Stimulated activated CD4-positive, alpha-beta T cell treated with anti-CD3 and anti-CD28 coated beads, Interleukin-2, amount 100 ng/mL, for 4 hours (primary cell): ENCODE results near the gene CDC6.
A peak's percentile ranks its signal among the peaks of the same experiment; 100 is the strongest.

Experiments
- DNase-seq: peaks from one replicate; pipeline ENCODE4 v3.0.0-alpha.2; 2020; ENCODE audit warnings: low read depth

The CDC6 gene, protein sequence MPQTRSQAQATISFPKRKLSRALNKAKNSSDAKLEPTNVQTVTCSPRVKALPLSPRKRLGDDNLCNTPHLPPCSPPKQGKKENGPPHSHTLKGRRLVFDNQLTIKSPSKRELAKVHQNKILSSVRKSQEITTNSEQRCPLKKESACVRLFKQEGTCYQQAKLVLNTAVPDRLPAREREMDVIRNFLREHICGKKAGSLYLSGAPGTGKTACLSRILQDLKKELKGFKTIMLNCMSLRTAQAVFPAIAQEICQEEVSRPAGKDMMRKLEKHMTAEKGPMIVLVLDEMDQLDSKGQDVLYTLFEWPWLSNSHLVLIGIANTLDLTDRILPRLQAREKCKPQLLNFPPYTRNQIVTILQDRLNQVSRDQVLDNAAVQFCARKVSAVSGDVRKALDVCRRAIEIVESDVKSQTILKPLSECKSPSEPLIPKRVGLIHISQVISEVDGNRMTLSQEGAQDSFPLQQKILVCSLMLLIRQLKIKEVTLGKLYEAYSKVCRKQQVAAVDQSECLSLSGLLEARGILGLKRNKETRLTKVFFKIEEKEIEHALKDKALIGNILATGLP

DNA sequence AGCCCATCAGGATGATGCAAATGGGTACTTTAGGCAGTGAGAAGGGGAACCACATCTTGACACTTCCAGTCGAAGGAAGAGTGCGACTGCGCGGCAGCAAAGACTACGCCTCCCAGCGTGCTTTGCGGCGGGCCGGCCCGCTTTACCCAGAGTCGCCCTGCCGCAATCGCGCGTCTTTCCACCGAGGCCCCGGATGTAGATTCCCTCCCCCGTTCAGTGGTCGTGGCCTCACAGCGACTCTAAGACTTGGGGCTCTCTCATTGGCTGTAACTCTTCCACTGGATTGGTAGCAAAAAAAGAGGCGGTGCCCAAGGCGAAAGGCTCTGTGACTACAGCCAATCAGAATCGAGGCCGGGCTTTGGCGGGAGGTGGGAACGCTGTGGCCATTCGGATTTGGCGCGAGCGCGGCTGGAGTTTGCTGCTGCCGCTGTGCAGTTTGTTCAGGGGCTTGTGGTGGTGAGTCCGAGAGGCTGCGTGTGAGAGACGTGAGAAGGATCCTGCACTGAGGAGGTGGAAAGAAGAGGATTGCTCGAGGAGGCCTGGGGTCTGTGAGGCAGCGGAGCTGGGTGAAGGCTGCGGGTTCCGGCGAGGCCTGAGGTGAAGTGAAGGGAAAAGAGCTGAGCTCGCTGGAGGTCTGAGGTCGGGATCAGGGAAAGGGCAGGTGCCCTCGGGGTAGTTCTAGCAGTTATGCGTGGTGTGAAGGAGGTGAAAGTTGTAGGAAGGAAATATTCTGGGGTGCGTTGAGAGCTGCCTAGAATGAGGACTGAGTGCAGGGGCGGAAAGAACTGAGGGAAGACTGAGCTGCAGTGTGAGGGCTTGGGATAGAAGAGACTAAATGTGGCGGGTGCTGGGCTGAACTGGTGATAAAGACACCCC is at the start of gene CDC6:
CDC6 (plus strand) TSS at position 386 of the 876 bp plus-strand sequence. CDS start 1,542 bp downstream, outside the sequence.
- peak; percentile 97 for DNase-seq

GRCh38 chr17:40241252-40241834 is 46.3 kb upstream of the CDC6 start:
- no peak for DNase-seq

DNA sequence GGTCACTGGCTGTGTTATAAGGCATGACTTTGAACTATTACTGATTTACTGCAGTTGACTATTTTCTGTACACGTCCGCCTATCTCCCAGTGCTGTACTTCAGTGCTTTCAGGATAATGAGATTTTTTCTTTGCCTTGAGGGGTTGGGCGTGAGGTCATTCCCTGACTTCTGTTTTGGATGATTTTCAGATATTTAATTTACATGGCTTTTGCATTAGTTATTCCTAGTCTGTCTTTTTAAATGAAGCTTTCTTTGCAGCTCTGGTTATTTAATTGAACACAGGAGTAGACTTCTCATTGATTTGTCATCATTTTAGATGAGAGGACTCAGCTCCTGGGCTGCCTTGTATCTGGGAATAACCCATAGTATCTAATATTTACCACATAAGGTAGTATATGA is 44.9 kb upstream of the CDC6 start:
- DNase-seq, result no peak

GRCh38 chr17:40243761-40244160 is 43.9 kb upstream of the CDC6 start:
- no peak for DNase-seq

DNA sequence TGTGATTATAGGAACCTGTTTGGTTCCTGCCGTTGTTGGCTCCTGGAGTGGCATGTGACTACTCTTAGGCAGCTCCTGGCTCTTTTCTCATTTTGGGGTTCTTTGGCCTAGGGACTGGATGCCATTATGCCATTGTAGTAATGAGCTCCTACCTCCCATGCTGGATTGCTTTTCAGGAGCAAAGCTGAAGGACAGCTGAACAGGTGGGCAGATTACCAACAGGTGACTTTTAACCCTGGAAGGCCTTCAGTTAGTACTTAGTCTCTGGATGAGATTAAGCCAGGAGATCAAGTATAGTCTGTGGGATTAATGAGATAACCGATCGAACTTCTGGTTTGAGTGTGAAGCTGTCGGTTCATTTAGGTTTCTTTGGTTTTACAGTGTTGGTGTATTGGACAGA is 43.4 kb upstream of the CDC6 start:
- no peak for DNase-seq

- DNase-seq, result no peak
These were observed 39.7 kb upstream of the CDC6 start for GRCh38 chr17:40247926-40248495.

- no peak for DNase-seq
These were observed 39.2 kb upstream of the CDC6 start for GRCh38 chr17:40248507-40248906.

- no peak for DNase-seq
These were observed 36.1 kb upstream of the CDC6 start for GRCh38 chr17:40251576-40251975.

- no peak for DNase-seq
These were observed 34.1 kb upstream of the CDC6 start for GRCh38 chr17:40253565-40253964.

GRCh38 chr17:40259505-40259904 is 28.2 kb upstream of the CDC6 start:
- no peak for DNase-seq

DNA sequence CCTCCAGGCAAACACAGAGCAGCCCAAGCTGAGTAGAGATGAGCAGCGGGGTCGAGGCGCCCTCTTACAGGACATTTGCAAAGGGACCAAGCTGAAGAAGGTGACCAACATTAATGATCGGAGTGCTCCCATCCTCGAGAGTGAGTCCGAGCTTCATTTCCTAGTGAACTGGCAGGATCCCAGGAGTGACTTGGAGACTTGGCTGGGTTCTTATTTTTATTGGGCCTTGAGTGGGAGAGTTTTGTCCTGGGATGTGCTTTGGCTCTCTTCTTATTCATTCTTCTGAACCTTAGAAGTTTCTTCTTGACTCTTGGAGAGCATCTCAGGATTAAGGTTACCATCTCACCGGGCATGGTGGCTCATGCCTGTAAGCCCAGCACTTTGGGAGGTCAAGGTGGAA is 27.2 kb upstream of the CDC6 start:
- no peak for DNase-seq

GRCh38 chr17:40264458-40265185 is 23.1 kb upstream of the CDC6 start:
- DNase-seq, result no peak

GRCh38 chr17:40265337-40265736 is 22.3 kb upstream of the CDC6 start:
- no peak for DNase-seq

- DNase-seq, result no peak
These were observed 20.8 kb upstream of the CDC6 start for GRCh38 chr17:40266882-40267281.

DNA sequence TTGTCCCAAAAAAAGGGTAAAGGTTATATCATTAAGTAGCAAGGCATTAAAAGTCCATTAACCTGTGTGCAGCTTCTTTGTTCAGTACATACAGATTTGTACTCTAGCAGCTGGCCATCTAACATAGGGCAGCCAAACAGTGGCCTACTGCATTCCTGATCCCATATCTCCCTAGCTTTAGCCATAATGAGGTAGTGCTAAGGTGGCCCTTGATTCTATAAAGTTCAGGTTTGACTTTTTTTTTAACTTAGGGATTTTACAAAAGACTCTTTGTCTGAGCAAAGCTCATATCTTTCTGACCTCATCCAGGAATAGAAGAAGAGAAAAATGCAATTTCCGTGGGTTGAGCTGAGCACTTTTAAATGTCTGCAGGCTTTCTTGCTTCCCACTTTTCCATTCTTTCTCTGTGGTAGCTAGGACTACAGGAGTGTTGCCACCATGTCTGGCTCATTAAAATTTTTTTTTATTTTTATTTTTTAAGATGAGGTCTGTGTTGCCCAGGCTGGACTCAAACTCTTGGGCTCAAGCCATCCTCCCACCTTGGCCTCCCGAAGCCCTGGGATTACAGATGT is 19.5 kb upstream of the CDC6 start:
- DNase-seq, result no peak

GRCh38 chr17:40278414-40278813 is 9.3 kb upstream of the CDC6 start:
- DNase-seq, result no peak

DNA sequence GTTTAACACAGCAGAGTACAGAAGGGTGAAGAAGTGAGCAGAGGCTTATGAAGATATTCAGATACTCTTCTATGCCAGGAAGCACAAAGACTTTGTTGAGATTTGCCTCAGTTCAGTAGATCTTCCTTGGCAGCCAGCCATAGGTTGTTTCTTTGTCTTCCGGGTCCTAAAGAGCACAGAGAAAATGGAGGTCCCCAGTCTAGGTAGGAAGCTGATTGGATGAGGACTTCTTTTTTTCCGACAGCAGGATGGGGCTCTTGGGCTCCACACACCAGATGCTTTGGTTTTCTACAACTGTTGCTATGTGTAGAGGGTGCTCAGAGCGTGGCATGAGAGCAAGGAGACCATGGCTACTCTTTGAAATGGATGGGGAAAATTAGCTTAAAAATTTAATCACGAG is 8.3 kb upstream of the CDC6 start:
- no peak for DNase-seq

DNA sequence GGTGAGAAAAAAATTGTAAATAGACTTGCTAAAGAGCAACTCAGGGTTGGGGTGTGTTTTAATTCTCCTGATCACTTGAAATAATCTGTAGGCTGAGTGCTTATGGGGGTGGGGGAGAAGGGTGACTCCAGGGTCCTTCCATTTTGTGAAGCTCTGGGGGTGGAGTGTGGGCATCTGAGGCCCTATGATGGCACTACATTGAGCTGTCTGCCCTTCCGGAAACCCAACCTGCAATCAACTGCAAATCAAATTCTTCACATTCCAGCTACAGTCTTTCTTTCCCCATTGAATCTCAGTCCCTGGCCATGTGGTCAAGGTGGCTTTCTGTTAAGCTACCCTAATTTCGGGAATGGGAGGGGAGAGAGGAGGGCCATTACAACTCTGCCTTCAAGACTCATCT is 6.0 kb upstream of the CDC6 start:
- no peak for DNase-seq

- DNase-seq, result peak; percentile 18
These were observed 4.0 kb upstream of the CDC6 start for GRCh38 chr17:40283662-40284061.

- no peak for DNase-seq
These were observed 3.5 kb upstream of the CDC6 start for GRCh38 chr17:40284085-40284713.

DNA sequence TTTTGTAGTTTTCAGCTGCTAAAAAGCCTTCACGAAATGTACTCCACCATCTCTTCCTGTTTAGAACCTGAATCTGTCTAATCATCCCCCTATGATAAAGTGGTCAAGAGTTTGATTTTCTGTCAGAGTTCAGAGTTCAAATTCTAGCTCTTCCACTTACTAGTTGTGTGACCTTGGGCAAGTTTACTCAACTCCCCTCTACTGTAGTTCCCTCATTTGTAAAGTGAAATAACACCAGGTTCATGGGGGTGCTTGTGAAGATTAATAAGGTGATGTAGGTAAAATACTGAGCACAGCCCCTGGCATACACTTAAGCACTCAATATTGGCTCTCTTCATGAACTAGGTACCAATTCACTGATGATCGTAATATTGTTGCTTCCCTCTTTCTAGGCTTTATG is 1.2 kb upstream of the CDC6 start:
- no peak for DNase-seq
